ENCODE results near the gene KLRG1.

GRCh38 chr12:9049520-9050133 is 60.3 kb downstream of the KLRG1 start:
- TF ChIP-seq CTCF (IDR thresholded peaks at IDR 0.05), result peak in 2 of 3 experiments; percentile 18 to 36
- TF ChIP-seq POLR2A (IDR thresholded peaks at IDR 0.05), result no peak
